B cell (primary cell): Measurements from ENCODE around the gene MAP7D1.

Experiments used
- EZH2 ChIP-seq: IDR thresholded peaks from 2 replicates; pipeline ENCODE4 v1.6.1; 2012; ENCODE audit warnings: borderline replicate concordance, low read depth, mild to moderate bottlenecking, moderate library complexity, low read length; ENCODE audit not compliant: insufficient read depth, poor library complexity, severe bottlenecking
- TF ChIP-seq, protein P1 (sequence below): fragments of 200-600 bp; IDR thresholded peaks from one replicate; pipeline ENCODE4 v1.8.0; 2022; ENCODE audit warnings: antibody characterized with exemption, mild to moderate bottlenecking

DNA sequence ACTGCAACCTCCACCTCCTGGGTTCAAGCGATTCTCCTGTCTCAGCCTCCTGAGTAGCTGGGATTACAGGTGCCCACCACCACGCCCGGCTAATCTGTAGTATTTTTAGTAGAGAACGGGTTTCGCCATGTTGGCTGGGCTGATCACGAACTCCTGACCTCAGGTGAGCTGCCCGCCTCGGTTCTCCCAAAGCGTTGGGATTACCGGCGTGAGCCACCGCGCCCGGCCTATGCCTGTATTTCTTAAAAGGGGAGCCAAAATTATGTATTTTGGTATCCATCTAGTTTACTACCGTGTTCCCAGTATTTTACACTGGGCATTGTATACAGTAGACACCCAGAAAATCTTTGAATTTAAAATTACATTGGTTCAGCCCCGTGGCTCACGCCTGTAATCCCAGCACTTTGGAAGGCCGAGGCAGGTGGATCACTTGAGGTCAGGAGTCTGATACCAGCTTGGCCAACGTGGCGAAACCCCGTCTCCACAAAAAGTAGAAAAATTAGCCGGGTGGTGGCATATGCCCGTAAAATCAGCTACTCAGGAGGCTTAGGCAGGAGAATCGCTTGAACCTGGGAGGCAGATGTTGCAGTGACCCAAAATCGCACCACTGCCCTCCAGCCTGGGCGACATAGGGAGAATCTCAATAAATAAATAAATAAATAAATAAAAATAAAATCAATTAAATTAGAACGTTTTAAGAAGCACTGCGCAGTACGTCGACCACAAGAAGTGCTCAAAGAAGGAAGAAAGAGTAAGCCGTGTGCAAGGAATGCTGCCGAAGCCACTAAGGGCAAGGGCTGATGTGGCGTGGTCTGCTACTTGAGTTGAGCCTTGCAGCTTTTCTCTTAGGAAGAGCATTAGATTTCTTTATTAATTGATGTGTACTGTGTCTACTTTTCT, 66.8 kb downstream of the MAP7D1 start:
- TF ChIP-seq, protein P1, sequence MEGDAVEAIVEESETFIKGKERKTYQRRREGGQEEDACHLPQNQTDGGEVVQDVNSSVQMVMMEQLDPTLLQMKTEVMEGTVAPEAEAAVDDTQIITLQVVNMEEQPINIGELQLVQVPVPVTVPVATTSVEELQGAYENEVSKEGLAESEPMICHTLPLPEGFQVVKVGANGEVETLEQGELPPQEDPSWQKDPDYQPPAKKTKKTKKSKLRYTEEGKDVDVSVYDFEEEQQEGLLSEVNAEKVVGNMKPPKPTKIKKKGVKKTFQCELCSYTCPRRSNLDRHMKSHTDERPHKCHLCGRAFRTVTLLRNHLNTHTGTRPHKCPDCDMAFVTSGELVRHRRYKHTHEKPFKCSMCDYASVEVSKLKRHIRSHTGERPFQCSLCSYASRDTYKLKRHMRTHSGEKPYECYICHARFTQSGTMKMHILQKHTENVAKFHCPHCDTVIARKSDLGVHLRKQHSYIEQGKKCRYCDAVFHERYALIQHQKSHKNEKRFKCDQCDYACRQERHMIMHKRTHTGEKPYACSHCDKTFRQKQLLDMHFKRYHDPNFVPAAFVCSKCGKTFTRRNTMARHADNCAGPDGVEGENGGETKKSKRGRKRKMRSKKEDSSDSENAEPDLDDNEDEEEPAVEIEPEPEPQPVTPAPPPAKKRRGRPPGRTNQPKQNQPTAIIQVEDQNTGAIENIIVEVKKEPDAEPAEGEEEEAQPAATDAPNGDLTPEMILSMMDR, result no peak
- no peak for TF ChIP-seq EZH2
